Articular chondrocyte of knee joint (primary cell): ENCODE results near the gene GTF3C5. TPM values are rescaled to one million over a fixed set of nuclear protein-coding genes. Genes with fewer than 3 reads are reported as not detected.

ENCODE experiments used
- small RNA-seq: library from RNA; depleted of rRNA; stranded (forward); fragments of <200 nt; gene quantifications from one replicate; pipeline ENCODE3, GENCODE V24; 2012
- total RNA-seq: library from RNA; depleted of rRNA; stranded (reverse); fragments of >200 nt; gene quantifications from 2 replicates; pipeline ENCODE4 v1.2.3, GENCODE V29; 2012

Gene GTF3C5
- 33.7 and 35.7 TPM in 2 replicates for total RNA-seq

GRCh38 chr9:133030317-133031129 is at the start of gene GTF3C5:
GTF3C5 (plus strand) TSS chr9:133030997; CDS start chr9:133031012, 15 bp downstream.

GRCh38 chr9:133061764-133062145 is 31.0 kb downstream of the GTF3C5 start, which contains the start of gene CEL:
CEL (plus strand) TSS chr9:133061981; CDS start chr9:133062003, 22 bp downstream.

Small RNAs within 50 kb of the gene (small RNA-seq; reads per million reads assigned to genes)
- 1.4 reads per million, percentile 58 among the genes with 10 or more reads in this experiment for gene MIR6877

Other genes starting within 250 kb of the GTF3C5 start
- 0.78 and 0.86 TPM in 2 replicates for gene AK8, start 152.7 kb upstream of the GTF3C5 start, total RNA-seq
- 3.4 and 5.0 TPM in 2 replicates for gene SPACA9, start 152.1 kb upstream of the GTF3C5 start, total RNA-seq
- gene TSC1, start 86.4 kb upstream of the GTF3C5 start, total RNA-seq = 70.2 and 77.0 TPM in 2 replicates
- gene GFI1B, start 52.3 kb upstream of the GTF3C5 start, total RNA-seq = 0.11 TPM in 1 of 2 replicates, not detected in the other
- 0.11 and 0.13 TPM in 2 replicates for gene CEL, start 31.0 kb downstream of the GTF3C5 start, total RNA-seq
- 11.6 and 16.1 TPM in 2 replicates for gene RALGDS, start 90.2 kb downstream of the GTF3C5 start, total RNA-seq
- gene GBGT1, start 132.9 kb downstream of the GTF3C5 start, total RNA-seq = 7.4 and 9.5 TPM in 2 replicates
- not detected in 2 replicates for gene OBP2B, start 178.3 kb downstream of the GTF3C5 start, total RNA-seq
- not detected in 2 replicates for gene ABO, start 244.2 kb downstream of the GTF3C5 start, total RNA-seq